Measurements from ENCODE around the gene BICD2.

DNA sequence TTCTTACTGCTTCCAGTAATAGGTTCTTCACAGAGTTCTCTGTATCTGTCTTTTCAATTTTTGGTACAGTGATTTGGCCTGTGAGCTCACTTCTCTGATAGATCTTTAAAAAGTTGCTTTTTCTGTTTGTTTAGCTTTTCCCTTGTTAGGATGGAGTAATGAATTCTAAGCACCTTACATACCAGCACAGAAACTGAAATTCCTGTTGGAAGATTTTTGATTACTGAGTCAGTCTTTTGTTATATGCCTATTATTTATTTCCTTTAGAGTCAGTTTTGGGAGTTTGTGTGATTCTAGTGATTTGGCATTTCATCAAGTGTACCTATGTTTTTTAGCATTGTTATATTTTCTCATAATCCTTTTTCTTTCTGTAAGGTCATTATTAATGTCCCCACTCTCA lies 57.1 kb downstream of the BICD2 start:
- TF ChIP-seq, protein P1, sequence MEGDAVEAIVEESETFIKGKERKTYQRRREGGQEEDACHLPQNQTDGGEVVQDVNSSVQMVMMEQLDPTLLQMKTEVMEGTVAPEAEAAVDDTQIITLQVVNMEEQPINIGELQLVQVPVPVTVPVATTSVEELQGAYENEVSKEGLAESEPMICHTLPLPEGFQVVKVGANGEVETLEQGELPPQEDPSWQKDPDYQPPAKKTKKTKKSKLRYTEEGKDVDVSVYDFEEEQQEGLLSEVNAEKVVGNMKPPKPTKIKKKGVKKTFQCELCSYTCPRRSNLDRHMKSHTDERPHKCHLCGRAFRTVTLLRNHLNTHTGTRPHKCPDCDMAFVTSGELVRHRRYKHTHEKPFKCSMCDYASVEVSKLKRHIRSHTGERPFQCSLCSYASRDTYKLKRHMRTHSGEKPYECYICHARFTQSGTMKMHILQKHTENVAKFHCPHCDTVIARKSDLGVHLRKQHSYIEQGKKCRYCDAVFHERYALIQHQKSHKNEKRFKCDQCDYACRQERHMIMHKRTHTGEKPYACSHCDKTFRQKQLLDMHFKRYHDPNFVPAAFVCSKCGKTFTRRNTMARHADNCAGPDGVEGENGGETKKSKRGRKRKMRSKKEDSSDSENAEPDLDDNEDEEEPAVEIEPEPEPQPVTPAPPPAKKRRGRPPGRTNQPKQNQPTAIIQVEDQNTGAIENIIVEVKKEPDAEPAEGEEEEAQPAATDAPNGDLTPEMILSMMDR (IDR thresholded peaks at IDR 0.05; ENCODE audit: insufficient read depth, low read depth, low read length): no peak
- no peak for TF ChIP-seq EZH2 (IDR thresholded peaks at IDR 0.05; ENCODE audit: insufficient read depth, low read length)
